CD4-positive, alpha-beta memory T cell (primary cell): Measurements from ENCODE around the gene TMEM141. TPM values are rescaled to one million over a fixed set of nuclear protein-coding genes. Genes with fewer than 3 reads are reported as not detected.
"Not testable (repeated sequence)": the region's sequence is repeated elsewhere in the genome, so short reads cannot be mapped to it uniquely, and the experiment has no call there.

Source experiments
- CTCF ChIA-PET: fragments of 350-600 bp; sonication (Branson Sonifier 250); formaldehyde crosslinking; loops from one replicate; lab custom pipeline; 2021; ENCODE audit warnings: inconsistent platforms; ENCODE audit not compliant: partially characterized antibody; lab: Charles Lee
- POLR2A ChIA-PET: fragments of 350-600 bp; sonication (Branson Sonifier 250); formaldehyde crosslinking; loops from one replicate; lab custom pipeline; 2021; ENCODE audit not compliant: partially characterized antibody; lab: Charles Lee
- DNase-seq, 5 donors: peaks; one replicate each; pipeline versions ENCODE4 v3.0.0 to v3.0.0-alpha.2; 2020 to 2022; ENCODE audit warnings: mixed read lengths in 1 of 5
- H3K27ac ChIP-seq: one replicate; pipeline ENCODE4 v1.7.0; 2013; ENCODE audit warnings: low read depth, low read length
- H3K27me3 ChIP-seq: 2 replicates; pipeline ENCODE4 v1.7.0; 2013; ENCODE audit warnings: mild to moderate bottlenecking, low read length, moderate library complexity; ENCODE audit not compliant: insufficient read depth
- H3K36me3 ChIP-seq: 2 replicates; pipeline ENCODE4 v1.7.0; 2013; ENCODE audit warnings: mild to moderate bottlenecking, low read length, moderate library complexity; ENCODE audit not compliant: insufficient read depth
- H3K4me1 ChIP-seq: 2 replicates; pipeline ENCODE4 v1.7.0; 2013; ENCODE audit warnings: mild to moderate bottlenecking, low read length, moderate library complexity; ENCODE audit not compliant: insufficient read depth
- H3K4me3 ChIP-seq, 2 donors: one replicate each; pipeline ENCODE4 v1.7.0; 2013; ENCODE audit warnings: low read length in 2 of 2, mild to moderate bottlenecking in 1 of 2
- H3K9me3 ChIP-seq, 2 donors: one replicate each; pipeline ENCODE4 v1.7.0; 2013; ENCODE audit warnings: low read length in 2 of 2, control low read depth in 1 of 2; ENCODE audit not compliant: control insufficient read depth in 1 of 2
- H3K27ac Mint-ChIP-seq, 7 donors: one replicate each; pipeline ENCODE4 v1.8.0; 2020 to 2021; ENCODE audit warnings: mixed read lengths in 7 of 7, mild to moderate bottlenecking in 6 of 7, inconsistent platforms in 3 of 7, moderate library complexity in 3 of 7
- H3K27me3 Mint-ChIP-seq, 2 donors: one replicate each; pipeline ENCODE4 v1.8.0; 2020 to 2021; ENCODE audit warnings: mixed read lengths in 2 of 2
- H3K36me3 Mint-ChIP-seq, 2 donors: one replicate each; pipeline ENCODE4 v1.8.0; 2020 to 2021; ENCODE audit warnings: mixed read lengths in 2 of 2, inconsistent platforms in 1 of 2, mild to moderate bottlenecking in 1 of 2
- H3K4me1 Mint-ChIP-seq, 4 donors: one replicate each; pipeline ENCODE4 v1.8.0; 2020 to 2021; ENCODE audit warnings: mixed read lengths in 4 of 4, mild to moderate bottlenecking in 1 of 4
- H3K4me3 Mint-ChIP-seq, 8 donors: one replicate each; pipeline ENCODE4 v1.8.0; 2020 to 2021; ENCODE audit warnings: mixed read lengths in 8 of 8, mild to moderate bottlenecking in 7 of 8, moderate library complexity in 6 of 8, inconsistent platforms in 3 of 8
- H3K9me3 Mint-ChIP-seq, 8 donors: one replicate each; pipeline ENCODE4 v1.8.0; 2020 to 2021; ENCODE audit warnings: mixed read lengths in 8 of 8, mild to moderate bottlenecking in 5 of 8, inconsistent platforms in 3 of 8, moderate library complexity in 1 of 8
- intact Hi-C: fragments of 100-400 bp; cut with micrococcal nuclease; formaldehyde crosslinking; loops from one replicate; pipeline ENCODE4 v1.15.1; 2023
- polyA plus RNA-seq, 2 donors: library from polyadenylated mRNA; unstranded; fragments of 300-500 nt; fragmentation: Illumina TruSeq; gene quantifications; one replicate each; pipeline ENCODE4 v1.2.3, GENCODE V29; 2021
- total RNA-seq, 2 experiments: library from RNA; stranded (reverse); gene quantifications; one replicate each; pipeline ENCODE4 v1.2.3, GENCODE V29; 2021

Gene TMEM141
- total and polyA plus RNA-seq, 4 experiments from 2014 or later, result 34.3 to 53.4 (median 44.7) TPM

DNA sequence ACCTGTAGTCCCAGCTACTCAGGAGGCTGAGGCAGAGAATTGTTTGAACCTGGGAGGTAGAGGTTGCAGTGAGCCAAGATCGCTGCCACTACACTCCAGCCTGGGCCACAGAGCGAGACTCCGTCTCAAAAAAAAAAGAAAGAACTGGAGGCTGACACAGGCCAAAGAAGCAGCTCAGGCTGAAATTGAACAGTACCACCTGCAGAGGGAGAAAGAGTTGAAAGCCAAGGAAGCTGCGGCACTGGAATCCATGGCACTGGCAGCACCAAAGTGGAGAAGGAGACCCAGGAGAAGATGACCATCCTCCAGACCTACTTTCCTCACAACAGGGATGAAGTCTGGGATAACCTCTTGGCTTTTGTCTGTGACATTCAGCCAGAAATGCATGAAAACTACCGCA, 11.3 kb upstream of the TMEM141 start:
- no peak for DNase-seq
- H3K4me1 ChIP-seq, result no peaks in the 10 kb centered on the region
- Mint-ChIP-seq H3K4me1 (peaks cover 0 to 5% (median 2%) of the 10 kb centered on the region in 4 donors), H3K36me3 (no peaks in the 10 kb centered on the region), H3K27ac (peak overlapping the region in 2 of 7 donors; percentile 44 to 52), H3K9me3 (no peaks in the 10 kb centered on the region), H3K27me3 (peaks cover 7 to 14% of the 10 kb centered on the region in 2 donors), H3K4me3 (peak overlapping the region in 1 of 8 donors; percentile 7)
- intact Hi-C loops, result no loop called here
- no peak overlapping the region for H3K4me3 ChIP-seq
- H3K36me3 ChIP-seq, result no peaks in the 10 kb centered on the region
- CTCF ChIA-PET, result interaction anchor here (1.0 kb wide), 1 partner anchor 267 kb away, joined by 3 read pairs; no protein-coding TSS in a partner anchor
- POLR2A ChIA-PET, result no interaction called here
- no peak overlapping the region for H3K27ac ChIP-seq
- H3K9me3 ChIP-seq, result no peaks in the 10 kb centered on the region
- H3K27me3 ChIP-seq, result no peaks in the 10 kb centered on the region

DNA sequence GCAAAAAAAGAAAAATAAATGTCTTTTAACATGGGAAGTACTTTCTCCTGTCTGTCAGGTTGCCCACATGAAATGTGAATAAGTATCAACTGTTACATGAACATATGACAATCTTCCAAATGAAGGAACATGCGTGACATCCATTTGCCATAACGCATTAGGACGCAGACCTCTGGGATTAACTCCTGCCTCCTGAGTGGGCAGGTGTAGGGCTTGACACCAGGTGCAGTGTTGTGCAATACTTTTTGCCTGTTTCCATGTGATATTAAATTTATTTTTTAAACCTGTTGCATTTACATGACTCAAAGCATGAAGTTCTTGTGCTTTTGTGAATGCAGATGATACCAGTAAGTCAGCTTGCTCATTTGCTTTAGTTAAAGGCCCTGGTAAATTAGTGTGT, 8.7 kb upstream of the TMEM141 start:
- CTCF ChIA-PET, result no interaction called here
- Histone ChIP-seq H3K9me3 (no peaks in the 10 kb centered on the region), H3K27ac (no peak overlapping the region), H3K36me3 (no peaks in the 10 kb centered on the region), H3K4me1 (peaks cover under 1% of the 10 kb centered on the region), H3K4me3 (no peak overlapping the region), H3K27me3 (no peaks in the 10 kb centered on the region)
- Mint-ChIP-seq H3K27ac (no peak overlapping the region), H3K27me3 (peaks cover 7 to 11% of the 10 kb centered on the region in 2 donors), H3K36me3 (no peaks in the 10 kb centered on the region), H3K4me3 (no peak overlapping the region), H3K4me1 (peaks cover 0 to 12% (median 3%) of the 10 kb centered on the region in 4 donors), H3K9me3 (no peaks in the 10 kb centered on the region)
- POLR2A ChIA-PET, result no interaction called here
- DNase-seq, result no peak
- intact Hi-C loops, result no loop called here

DNA sequence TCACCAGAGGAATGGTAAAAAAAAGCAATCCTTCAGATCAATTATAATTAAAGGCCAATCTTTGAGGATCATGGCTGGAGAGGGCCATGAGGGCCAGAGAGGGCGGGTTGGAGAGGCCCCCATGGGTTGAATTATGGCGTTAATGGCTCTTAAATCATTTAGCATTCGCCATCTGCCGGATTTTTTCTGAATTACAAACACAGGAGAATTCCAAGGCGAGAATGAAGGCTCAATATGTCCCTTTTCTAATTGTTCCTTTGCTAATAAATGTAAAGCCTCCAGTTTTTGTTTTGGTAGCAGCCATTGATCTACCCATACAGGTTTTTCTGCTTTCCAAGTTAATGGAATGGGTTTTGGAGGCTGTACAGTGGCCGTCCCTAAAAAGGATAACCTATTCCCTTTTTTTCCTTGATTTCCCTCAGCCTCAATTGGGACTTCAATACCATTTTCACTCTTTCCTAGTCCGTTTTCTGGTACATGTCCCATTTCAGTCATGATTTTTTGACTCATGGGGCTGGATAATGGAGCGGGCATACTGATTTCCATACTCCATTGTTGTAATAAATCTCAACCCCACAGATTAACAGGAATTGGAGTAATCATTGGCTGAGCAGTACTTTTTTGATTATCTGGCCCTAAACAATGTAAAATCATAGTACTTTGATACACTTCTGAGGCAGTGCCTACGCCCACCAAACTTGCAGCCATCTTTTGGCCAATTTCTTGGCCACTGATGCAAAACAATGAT, 6.7 kb upstream of the TMEM141 start:
- no peak overlapping the region for H3K27ac ChIP-seq
- DNase-seq, result peak in 1 of 5 donors; percentile 28
- ChIA-PET POLR2A (no interaction called here), CTCF (interaction anchor here (1.4 to 6.8 kb wide), 3 partner anchors 251 to 282 kb away, joined by 6 to 64 read pairs (median 7); partner anchors contain the start of gene NPDC1)
- H3K4me1 ChIP-seq, result peaks cover 6% of the 10 kb centered on the region
- no peaks in the 10 kb centered on the region for H3K36me3 ChIP-seq
- Mint-ChIP-seq H3K27ac (peak overlapping the region in 2 of 7 donors; percentile 44 to 45), H3K36me3 (no peaks in the 10 kb centered on the region), H3K4me1 (peaks cover 4 to 21% (median 9%) of the 10 kb centered on the region in 4 donors), H3K27me3 (no peaks in the 10 kb centered on the region), H3K4me3 (no peak overlapping the region), H3K9me3 (no peaks in the 10 kb centered on the region)
- no peaks in the 10 kb centered on the region for H3K27me3 ChIP-seq
- no peak overlapping the region for H3K4me3 ChIP-seq
- intact Hi-C loops, result no loop called here
- H3K9me3 ChIP-seq, result no peaks in the 10 kb centered on the region

DNA sequence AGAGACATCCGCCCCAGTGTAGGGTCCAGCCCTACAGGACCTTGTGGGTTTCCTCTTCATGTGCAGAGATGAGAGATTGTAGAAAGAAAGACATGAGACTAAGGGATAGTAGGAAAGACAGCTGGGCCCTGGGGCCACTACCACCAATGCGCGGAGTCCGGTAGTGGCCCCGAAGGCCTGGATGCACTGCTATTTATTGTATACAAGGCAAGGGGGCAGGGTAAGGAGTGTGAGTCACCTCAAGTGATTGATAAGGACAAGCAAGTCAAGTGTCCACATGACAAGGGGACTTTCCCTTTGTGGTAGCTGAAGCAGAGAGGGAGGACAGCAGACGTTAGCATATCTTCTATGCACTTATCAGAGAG, 6.2 kb upstream of the TMEM141 start:
- no peaks in the 10 kb centered on the region for H3K9me3 Mint-ChIP-seq
- intact Hi-C loops, result no loop called here
- no peaks in the 10 kb centered on the region for H3K36me3 Mint-ChIP-seq
- Histone ChIP-seq H3K4me1 (peaks cover 6% of the 10 kb centered on the region), H3K27ac (no peak overlapping the region), H3K4me3 (no peak overlapping the region), H3K9me3 (no peaks in the 10 kb centered on the region), H3K36me3 (no peaks in the 10 kb centered on the region), H3K27me3 (no peaks in the 10 kb centered on the region)
- H3K27ac Mint-ChIP-seq, result peak overlapping the region in 2 of 7 donors; percentile 44 to 45
- H3K4me3 Mint-ChIP-seq, result no peak overlapping the region
- H3K4me1 Mint-ChIP-seq, result peaks cover 4 to 21% (median 9%) of the 10 kb centered on the region in 4 donors
- ChIA-PET CTCF (interaction anchor here (1.6 to 6.8 kb wide), 2 partner anchors 250 to 262 kb away, joined by 6 to 64 read pairs; partner anchors contain the start of gene NPDC1), POLR2A (no interaction called here)
- no peaks in the 10 kb centered on the region for H3K27me3 Mint-ChIP-seq
- peak in 2 of 5 donors; percentile 57 to 82 for DNase-seq

DNA sequence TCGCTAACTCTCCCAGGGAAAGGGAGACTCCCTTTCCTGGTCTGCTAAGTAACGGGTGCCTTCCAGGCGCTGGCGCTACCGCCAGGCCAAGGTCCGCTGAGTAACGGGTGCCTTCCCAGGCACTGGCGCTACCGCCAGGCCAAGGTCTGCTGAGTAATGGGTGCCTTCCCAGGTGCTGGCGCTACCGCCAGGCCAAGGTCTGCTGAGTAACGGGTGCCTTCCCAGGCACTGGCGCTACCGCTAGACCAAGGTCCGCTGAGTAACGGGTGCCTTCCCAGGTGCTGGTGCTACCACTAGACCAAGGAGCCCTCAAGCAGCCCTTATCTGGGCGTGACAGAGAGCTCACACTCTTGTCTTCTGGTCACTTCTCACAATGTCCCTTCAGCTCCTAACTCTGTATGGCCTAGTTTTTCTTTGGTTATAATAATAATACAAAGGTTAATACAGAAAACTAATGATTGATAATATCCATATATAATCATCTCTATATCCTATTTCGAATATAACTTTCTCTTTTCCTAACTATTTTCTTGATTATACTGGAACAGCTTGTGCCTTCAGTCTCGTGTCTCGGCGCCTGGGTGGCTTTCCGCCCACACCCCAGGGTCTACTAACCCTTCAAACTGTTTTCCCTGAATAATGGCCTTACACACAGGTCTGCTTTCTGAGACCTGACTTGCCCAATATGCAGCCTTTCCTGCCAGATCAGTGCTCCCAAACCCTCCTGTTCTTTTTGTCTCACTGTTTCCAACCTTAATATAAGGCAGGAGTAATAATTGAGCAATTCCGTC, 5.4 kb upstream of the TMEM141 start:
- DNase-seq, result not testable (repeated sequence)
- peaks cover 5 to 26% (median 12%) of the 10 kb centered on the region in 4 donors for H3K4me1 Mint-ChIP-seq

DNA sequence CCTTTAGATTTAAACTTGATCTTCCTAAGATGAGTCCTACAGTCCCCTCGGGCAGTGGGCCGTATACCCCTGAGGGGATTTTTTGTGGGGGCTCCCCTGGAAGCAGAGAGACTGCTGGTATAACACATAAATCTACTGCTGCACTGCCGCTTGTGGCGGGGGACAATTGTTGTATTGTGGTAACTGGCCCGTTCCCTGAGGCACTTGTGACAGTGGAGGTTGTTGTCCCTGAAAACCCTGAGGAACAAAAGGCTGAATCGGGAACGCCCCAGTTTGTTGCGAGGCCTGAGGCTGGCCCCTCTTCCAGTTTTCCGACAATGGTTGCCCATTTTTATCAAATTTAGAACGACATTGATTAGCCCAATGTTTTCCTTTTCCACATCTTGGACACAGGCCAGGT, 4.7 kb upstream of the TMEM141 start:
- Histone ChIP-seq H3K4me3 (no peak overlapping the region), H3K36me3 (no peaks in the 10 kb centered on the region), H3K27ac (no peak overlapping the region), H3K4me1 (peaks cover 16% of the 10 kb centered on the region), H3K27me3 (no peaks in the 10 kb centered on the region), H3K9me3 (no peaks in the 10 kb centered on the region)
- Mint-ChIP-seq H3K27me3 (no peaks in the 10 kb centered on the region), H3K4me1 (peaks cover 5 to 33% (median 12%) of the 10 kb centered on the region in 4 donors), H3K9me3 (no peaks in the 10 kb centered on the region), H3K4me3 (no peak overlapping the region), H3K36me3 (no peaks in the 10 kb centered on the region), H3K27ac (peak overlapping the region in 1 of 7 donors; percentile 2)
- intact Hi-C loops, result no loop called here
- CTCF ChIA-PET, result interaction anchor here (0.9 to 6.8 kb wide), 14 partner anchors 8 to 285 kb away, joined by 3 to 64 read pairs (median 5); partner anchors contain the start of genes AJM1 and NPDC1
- POLR2A ChIA-PET, result interaction anchor here (1.4 kb wide), 1 partner anchor 8 kb away, joined by 3 read pairs; no protein-coding TSS in a partner anchor
- DNase-seq, result no peak

More for the DNA sequence above, 5.4 kb upstream of the TMEM141 start:
- H3K4me3 ChIP-seq, H3K27me3 Mint-ChIP-seq, H3K27ac ChIP-seq, H3K9me3 Mint-ChIP-seq, H3K27me3 ChIP-seq, H3K36me3 ChIP-seq, H3K36me3 Mint-ChIP-seq, H3K9me3 ChIP-seq, intact Hi-C loops, H3K4me3 Mint-ChIP-seq: not testable (repeated sequence)
- peak overlapping the region in 1 of 7 donors; percentile 2 for H3K27ac Mint-ChIP-seq
- CTCF ChIA-PET, result interaction anchor here (1.0 to 6.8 kb wide), 7 partner anchors 8 to 278 kb away, joined by 3 to 64 read pairs (median 5); partner anchors contain the start of gene NPDC1
- POLR2A ChIA-PET, result interaction anchor here (1.4 kb wide), 1 partner anchor 8 kb away, joined by 3 read pairs; no protein-coding TSS in a partner anchor
- peaks cover 13% of the 10 kb centered on the region for H3K4me1 ChIP-seq
